Measurements from ENCODE around the gene FREM3.
"Not testable (repeated sequence)": the region's sequence is repeated elsewhere in the genome, so short reads cannot be mapped to it uniquely, and the experiment has no call there.

The FREM3 gene

GRCh38 chr4:143700416-143701352 is at the start of gene FREM3:
Gene FREM3 (minus strand): TSS chr4:143700675. CDS start chr4:143700675, 0 bp downstream.
- peak in 6 of 58 donors; percentile 1 to 12 (median 2) for DNase-seq

GRCh38 chr4:143745874-143746273 is 45.4 kb upstream of the FREM3 start:
- DNase-seq = no peak

- DNase-seq = no peak
Observed at GRCh38 chr4:143743591-143743990, 43.1 kb upstream of the FREM3 start.

GRCh38 chr4:143742834-143743233 is 42.4 kb upstream of the FREM3 start:
- DNase-seq = no peak

GRCh38 chr4:143736861-143737260 is 36.4 kb upstream of the FREM3 start:
- DNase-seq = no peak

GRCh38 chr4:143736061-143736460 is 35.6 kb upstream of the FREM3 start:
- DNase-seq = not testable (repeated sequence)

- DNase-seq = no peak
Observed at GRCh38 chr4:143728166-143728565, 27.7 kb upstream of the FREM3 start.

GRCh38 chr4:143726714-143727113 is 26.2 kb upstream of the FREM3 start:
- no peak for DNase-seq

- DNase-seq = no peak
Observed at GRCh38 chr4:143721317-143721716, 20.8 kb upstream of the FREM3 start.

GRCh38 chr4:143718748-143719147 is 18.3 kb upstream of the FREM3 start:
- DNase-seq = not testable (repeated sequence)

GRCh38 chr4:143713955-143714625 is 13.6 kb upstream of the FREM3 start:
- DNase-seq = no peak

- DNase-seq = no peak
Observed at GRCh38 chr4:143713553-143713952, 13.1 kb upstream of the FREM3 start.

- DNase-seq = no peak
Observed at GRCh38 chr4:143712155-143712550, 11.7 kb upstream of the FREM3 start.

GRCh38 chr4:143711543-143712154 is 11.2 kb upstream of the FREM3 start:
- DNase-seq = no peak

GRCh38 chr4:143701365-143701764 is 890 bp upstream of the FREM3 start:
- no peak for DNase-seq

GRCh38 chr4:143700046-143700415 is 444 bp downstream of the FREM3 start:
- peak in 3 of 58 donors; percentile 3 to 21 (median 12) for DNase-seq

- DNase-seq = no peak
Observed at GRCh38 chr4:143699331-143700045, 987 bp downstream of the FREM3 start.

- no peak for DNase-seq
Observed at GRCh38 chr4:143693856-143694255, 6.6 kb downstream of the FREM3 start.

GRCh38 chr4:143692241-143692640 is 8.2 kb downstream of the FREM3 start:
- DNase-seq = no peak

- DNase-seq = no peak
Observed at GRCh38 chr4:143679434-143679833, 21.0 kb downstream of the FREM3 start.

GRCh38 chr4:143673629-143674028 is 26.8 kb downstream of the FREM3 start:
- not testable (repeated sequence) for DNase-seq
